GM12878 (cell line): ENCODE data around the gene RNF167.

Experiments used
- CEBPB ChIP-seq, 2 experiments: fragments of 150-350 bp in 1 of 2; IDR thresholded peaks; 2 replicates each; pipeline ENCODE4 v1.6.1; 2012 to 2014; ENCODE audit warnings: low read depth in 2 of 2, low read length in 2 of 2, borderline replicate concordance in 1 of 2, inconsistent platforms in 1 of 2
- CTCF ChIP-seq, 3 experiments: IDR thresholded peaks in 2 of 3; conservative IDR thresholded peaks in 1 of 3; 2 replicates each; pipeline ENCODE4 v1.5.1; 2011; ENCODE audit warnings: low read depth in 3 of 3, low read length in 3 of 3, mild to moderate bottlenecking in 3 of 3, control low read depth in 2 of 3, moderate library complexity in 2 of 3, inconsistent platforms in 1 of 3, mixed read lengths in 1 of 3; ENCODE audit not compliant: control insufficient read depth in 2 of 3, insufficient read depth in 1 of 3; ENCODE audit errors: extremely low read depth in 1 of 3
- CUX1 ChIP-seq: IDR thresholded peaks from 2 replicates; pipeline ENCODE4 v1.6.1; 2012; ENCODE audit warnings: improper control_type of control experiment, low read depth, low read length; ENCODE audit not compliant: insufficient replicate concordance
- EED ChIP-seq: sonication (generic); IDR thresholded peaks from 2 replicates; pipeline ENCODE4 v1.6.1; 2016; ENCODE audit warnings: antibody characterized with exemption, low read depth
- EP300 ChIP-seq, 2 experiments: fragments of 150-350 bp in 1 of 2; IDR thresholded peaks; 2 replicates each; pipeline ENCODE4 v1.6.1; 2011 to 2012; ENCODE audit warnings: low read depth in 2 of 2, low read length in 2 of 2, borderline replicate concordance in 1 of 2, improper control_type of control experiment in 1 of 2, inconsistent platforms in 1 of 2; ENCODE audit not compliant: control insufficient read depth in 1 of 2
- POLR2A ChIP-seq: IDR thresholded peaks from 2 replicates; pipeline ENCODE4 v1.6.1; 2011; ENCODE audit warnings: low read depth, mild to moderate bottlenecking, low read length
- RAD21 ChIP-seq: IDR thresholded peaks from 2 replicates; pipeline ENCODE4 v1.6.1; 2011; ENCODE audit warnings: mild to moderate bottlenecking, low read depth, low read length, moderate library complexity; ENCODE audit not compliant: insufficient read depth
- REST ChIP-seq: IDR thresholded peaks from 2 replicates; pipeline ENCODE4 v1.6.1; 2012; ENCODE audit warnings: mild to moderate bottlenecking, low read depth, low read length
- TAF1 ChIP-seq: IDR thresholded peaks from 2 replicates; pipeline ENCODE4 v1.6.1; 2011; ENCODE audit warnings: mild to moderate bottlenecking, low read depth, low read length, borderline replicate concordance
- USF2 ChIP-seq: IDR thresholded peaks from 2 replicates; pipeline ENCODE4 v1.6.1; 2011; ENCODE audit warnings: low read depth, low read length, improper control_type of control experiment, borderline replicate concordance
- ZNF24 ChIP-seq: fragments of 450-650 bp; IDR thresholded peaks from 2 replicates; pipeline ENCODE4 v1.6.1; 2017; ENCODE audit warnings: antibody characterized with exemption, mild to moderate bottlenecking

- TF ChIP-seq CTCF (IDR thresholded peaks at IDR 0.05 in 2 of 3, conservative IDR thresholded peaks at IDR 0.05 in 1 of 3; ENCODE audit: control insufficient read depth in 2 of 3, extremely low read depth in 1 of 3, insufficient read depth in 1 of 3, low read depth in 3 of 3, low read length in 3 of 3) (no peak), REST (no peak), USF2 (no peak), TAF1 (no peak), EP300 (IDR thresholded peaks at IDR 0.05; ENCODE audit: borderline replicate concordance in 1 of 2, control insufficient read depth in 1 of 2, low read depth in 2 of 2, low read length in 2 of 2) (no peak), RAD21 (no peak), POLR2A (no peak), EED (no peak), CEBPB (IDR thresholded peaks at IDR 0.05; ENCODE audit: borderline replicate concordance in 1 of 2, low read depth in 2 of 2, low read length in 2 of 2) (no peak), ZNF24 (no peak), CUX1 (no peak)
Observed at GRCh38 chr17:4994081-4994595, 54.1 kb downstream of the RNF167 start.
